ENCODE measurements around the gene LCP2. TPM values are rescaled to one million over a fixed set of nuclear protein-coding genes. Genes with fewer than 3 reads are reported as not detected.

The LCP2 gene
- total RNA-seq, 2 donors from 2014 or later: 56.9 to 76.5 TPM

DNA sequence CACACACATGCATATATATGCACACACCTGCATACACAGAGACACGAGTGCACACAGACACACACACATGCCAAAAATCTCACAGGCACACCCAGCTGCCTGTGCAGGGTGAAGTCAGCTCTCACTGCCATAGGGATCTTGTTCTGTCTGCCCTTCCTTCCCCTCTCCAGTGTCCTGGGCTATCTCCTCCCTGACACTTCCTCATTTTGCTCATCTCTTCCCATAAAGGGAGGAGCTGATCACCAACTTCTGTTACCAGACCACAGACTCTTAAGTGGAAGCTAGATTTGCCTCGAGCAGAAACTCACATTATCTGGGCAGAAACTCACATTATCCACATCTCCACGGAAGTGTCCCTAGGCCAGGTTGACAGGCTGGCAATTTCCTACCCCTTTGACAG, 28.7 kb downstream of the LCP2 start:
- Histone ChIP-seq H3K36me3 (no peaks in the 10 kb centered on the region), H3K4me3 (no peak overlapping the region), H3K4me1 (ENCODE audit: control insufficient read depth in 1 of 2, low read depth in 2 of 2) (peaks cover 0 to 9% of the 10 kb centered on the region in 2 donors), H3K9me3 (no peaks in the 10 kb centered on the region), H3K27me3 (replicated peaks; ENCODE audit: insufficient read depth) (no peaks in the 10 kb centered on the region), H3K27ac (no peak overlapping the region)
- peak; percentile 42 for ATAC-seq (ENCODE audit: insufficient number of reproducible peaks, low FRiP score, low read depth)
- no peak for DNase-seq (ENCODE audit: low spot score)
- TF ChIP-seq, protein P1, sequence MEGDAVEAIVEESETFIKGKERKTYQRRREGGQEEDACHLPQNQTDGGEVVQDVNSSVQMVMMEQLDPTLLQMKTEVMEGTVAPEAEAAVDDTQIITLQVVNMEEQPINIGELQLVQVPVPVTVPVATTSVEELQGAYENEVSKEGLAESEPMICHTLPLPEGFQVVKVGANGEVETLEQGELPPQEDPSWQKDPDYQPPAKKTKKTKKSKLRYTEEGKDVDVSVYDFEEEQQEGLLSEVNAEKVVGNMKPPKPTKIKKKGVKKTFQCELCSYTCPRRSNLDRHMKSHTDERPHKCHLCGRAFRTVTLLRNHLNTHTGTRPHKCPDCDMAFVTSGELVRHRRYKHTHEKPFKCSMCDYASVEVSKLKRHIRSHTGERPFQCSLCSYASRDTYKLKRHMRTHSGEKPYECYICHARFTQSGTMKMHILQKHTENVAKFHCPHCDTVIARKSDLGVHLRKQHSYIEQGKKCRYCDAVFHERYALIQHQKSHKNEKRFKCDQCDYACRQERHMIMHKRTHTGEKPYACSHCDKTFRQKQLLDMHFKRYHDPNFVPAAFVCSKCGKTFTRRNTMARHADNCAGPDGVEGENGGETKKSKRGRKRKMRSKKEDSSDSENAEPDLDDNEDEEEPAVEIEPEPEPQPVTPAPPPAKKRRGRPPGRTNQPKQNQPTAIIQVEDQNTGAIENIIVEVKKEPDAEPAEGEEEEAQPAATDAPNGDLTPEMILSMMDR (IDR thresholded peaks at IDR 0.05): no peak

DNA sequence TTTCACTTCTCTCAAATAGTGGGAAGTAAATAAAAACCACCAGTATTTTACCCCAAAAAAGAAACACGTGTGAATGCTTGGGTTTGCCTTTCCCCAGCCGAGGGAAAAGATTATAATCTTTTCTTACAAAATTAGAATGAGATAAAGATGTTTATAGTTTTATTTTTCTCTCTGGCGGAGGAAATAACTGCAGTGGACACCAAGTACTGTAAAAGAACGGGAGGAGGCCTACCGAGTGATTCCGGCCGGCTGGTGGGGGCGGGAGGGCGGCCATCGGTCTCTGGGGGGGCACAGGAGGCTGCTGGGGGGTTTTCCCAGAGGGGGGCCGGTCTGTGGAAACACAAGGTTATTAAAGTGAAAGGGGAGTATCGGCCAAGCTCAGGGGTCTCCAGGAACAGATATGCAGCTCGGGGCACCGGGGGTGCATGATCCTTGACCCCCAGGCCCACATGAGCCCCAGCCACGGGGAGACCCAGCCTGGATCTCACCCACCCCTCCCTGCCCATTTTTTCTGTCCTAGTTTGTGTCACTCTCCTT, 29.4 kb downstream of the LCP2 start:
- Histone ChIP-seq H3K4me3 (peak overlapping the region; percentile 51), H3K27me3 (replicated peaks; ENCODE audit: insufficient read depth) (no peaks in the 10 kb centered on the region), H3K27ac (no peak overlapping the region), H3K36me3 (no peaks in the 10 kb centered on the region), H3K4me1 (ENCODE audit: control insufficient read depth in 1 of 2, low read depth in 2 of 2) (peaks cover 0 to 9% of the 10 kb centered on the region in 2 donors), H3K9me3 (no peaks in the 10 kb centered on the region)
- TF ChIP-seq, protein P1 (IDR thresholded peaks at IDR 0.05): no peak
- DNase-seq (ENCODE audit: low spot score) (no peak), ATAC-seq (ENCODE audit: insufficient number of reproducible peaks, low FRiP score, low read depth) (no peak)

- peaks cover 0 to 9% of the 10 kb centered on the region in 2 donors for H3K4me1 ChIP-seq (ENCODE audit: control insufficient read depth in 1 of 2, low read depth in 2 of 2)
- TF ChIP-seq, protein P1 (IDR thresholded peaks at IDR 0.05): peak; percentile 87
- no peak overlapping the region for H3K27ac ChIP-seq
- no peaks in the 10 kb centered on the region for H3K36me3 ChIP-seq
- no peaks in the 10 kb centered on the region for H3K27me3 ChIP-seq (replicated peaks; ENCODE audit: insufficient read depth)
- ATAC-seq (ENCODE audit: insufficient number of reproducible peaks, low FRiP score, low read depth) (no peak), DNase-seq (ENCODE audit: low spot score) (no peak)
- peak overlapping the region; percentile 51 for H3K4me3 ChIP-seq
- H3K9me3 ChIP-seq: no peaks in the 10 kb centered on the region
Measured at GRCh38 chr5:170267431-170268152, 30.0 kb downstream of the LCP2 start.

GRCh38 chr5:170266570-170267381, 30.8 kb downstream of the LCP2 start:
- ATAC-seq (ENCODE audit: insufficient number of reproducible peaks, low FRiP score, low read depth) (no peak), DNase-seq (ENCODE audit: low spot score) (no peak)
- TF ChIP-seq, protein P1 (IDR thresholded peaks at IDR 0.05): no peak
- Histone ChIP-seq H3K27me3 (replicated peaks; ENCODE audit: insufficient read depth) (no peaks in the 10 kb centered on the region), H3K27ac (no peak overlapping the region), H3K36me3 (no peaks in the 10 kb centered on the region), H3K9me3 (no peaks in the 10 kb centered on the region), H3K4me1 (ENCODE audit: control insufficient read depth in 1 of 2, low read depth in 2 of 2) (peaks cover 0 to 9% of the 10 kb centered on the region in 2 donors), H3K4me3 (no peak overlapping the region)

- H3K9me3 ChIP-seq: no peaks in the 10 kb centered on the region
- no peak overlapping the region for H3K4me3 ChIP-seq
- DNase-seq (ENCODE audit: low spot score): no peak
- no peaks in the 10 kb centered on the region for H3K27me3 ChIP-seq (replicated peaks; ENCODE audit: insufficient read depth)
- no peaks in the 10 kb centered on the region for H3K36me3 ChIP-seq
- peaks cover 0 to 9% of the 10 kb centered on the region in 2 donors for H3K4me1 ChIP-seq (ENCODE audit: control insufficient read depth in 1 of 2, low read depth in 2 of 2)
- no peak overlapping the region for H3K27ac ChIP-seq
- TF ChIP-seq, protein P1 (IDR thresholded peaks at IDR 0.05): no peak
- ATAC-seq (ENCODE audit: insufficient number of reproducible peaks, low FRiP score, low read depth): no peak
Measured at GRCh38 chr5:170265522-170265921, 32.1 kb downstream of the LCP2 start.

All from thoracic aorta (tissue), 2 donors.